ENCODE results near the gene IFRD2. TPM values are rescaled to one million over a fixed set of nuclear protein-coding genes. Genes with fewer than 3 reads are reported as not detected.

IFRD2 gene
- total RNA-seq, 4 donors from 2014 or later, result 63.9 to 96.5 (median 88.4) TPM

GRCh38 chr3:50327129-50327528, 34.9 kb upstream of the IFRD2 start:
- peaks cover 28 to 29% of the 10 kb centered on the region in 2 donors for H3K36me3 ChIP-seq
- intact Hi-C loops (cut with DNase I), result loop anchor here (5.0 kb wide), 1 partner anchor 35 kb away; the partner anchor contains the start of gene IFRD2
- 55 to 87% methylated on average over 4 of the region's 4 CpGs for WGBS, 2 donors

GRCh38 chr3:50326182-50326541, 33.9 kb upstream of the IFRD2 start:
- intact Hi-C loops (cut with DNase I), result loop anchor here (5.0 kb wide), 1 partner anchor 34 kb away; the partner anchor contains the start of gene IFRD2
- DNase-seq, result no peak
- no peak for TF ChIP-seq POLR2A (IDR thresholded peaks at IDR 0.05)
- TF ChIP-seq, protein P1, sequence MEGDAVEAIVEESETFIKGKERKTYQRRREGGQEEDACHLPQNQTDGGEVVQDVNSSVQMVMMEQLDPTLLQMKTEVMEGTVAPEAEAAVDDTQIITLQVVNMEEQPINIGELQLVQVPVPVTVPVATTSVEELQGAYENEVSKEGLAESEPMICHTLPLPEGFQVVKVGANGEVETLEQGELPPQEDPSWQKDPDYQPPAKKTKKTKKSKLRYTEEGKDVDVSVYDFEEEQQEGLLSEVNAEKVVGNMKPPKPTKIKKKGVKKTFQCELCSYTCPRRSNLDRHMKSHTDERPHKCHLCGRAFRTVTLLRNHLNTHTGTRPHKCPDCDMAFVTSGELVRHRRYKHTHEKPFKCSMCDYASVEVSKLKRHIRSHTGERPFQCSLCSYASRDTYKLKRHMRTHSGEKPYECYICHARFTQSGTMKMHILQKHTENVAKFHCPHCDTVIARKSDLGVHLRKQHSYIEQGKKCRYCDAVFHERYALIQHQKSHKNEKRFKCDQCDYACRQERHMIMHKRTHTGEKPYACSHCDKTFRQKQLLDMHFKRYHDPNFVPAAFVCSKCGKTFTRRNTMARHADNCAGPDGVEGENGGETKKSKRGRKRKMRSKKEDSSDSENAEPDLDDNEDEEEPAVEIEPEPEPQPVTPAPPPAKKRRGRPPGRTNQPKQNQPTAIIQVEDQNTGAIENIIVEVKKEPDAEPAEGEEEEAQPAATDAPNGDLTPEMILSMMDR (IDR thresholded peaks at IDR 0.05), result no peak
- Histone ChIP-seq H3K9me3 (no peaks in the 10 kb centered on the region), H3K4me3 (replicated peaks in 1 of 3) (no peak overlapping the region), H3K27me3 (no peaks in the 10 kb centered on the region), H3K4me1 (peaks cover 20 to 33% of the 10 kb centered on the region in 2 donors), H3K27ac (peak overlapping the region in 1 of 3 donors; percentile 98), H3K36me3 (peaks cover 21% of the 10 kb centered on the region in 2 donors)
- WGBS, 2 donors, result 90 to 92% methylated on average over 8 of the region's 8 CpGs

More at GRCh38 chr3:50327129-50327528, 34.9 kb upstream of the IFRD2 start:
- Histone ChIP-seq H3K4me1 (peaks cover 15 to 28% of the 10 kb centered on the region in 2 donors), H3K4me3 (replicated peaks in 1 of 3) (peak overlapping the region in 1 of 3 donors; percentile 97), H3K27ac (peak overlapping the region in 2 of 3 donors; percentile 56 to 77), H3K9me3 (no peaks in the 10 kb centered on the region), H3K27me3 (no peaks in the 10 kb centered on the region)
- no peak for DNase-seq
- TF ChIP-seq, protein P1 (IDR thresholded peaks at IDR 0.05), result no peak
- no peak for TF ChIP-seq POLR2A (IDR thresholded peaks at IDR 0.05)

GRCh38 chr3:50325497-50326181, 33.4 kb upstream of the IFRD2 start:
- TF ChIP-seq, protein P1 (IDR thresholded peaks at IDR 0.05), result no peak
- no peak for TF ChIP-seq POLR2A (IDR thresholded peaks at IDR 0.05)
- peaks cover 15 to 16% of the 10 kb centered on the region in 2 donors for H3K36me3 ChIP-seq
- no peaks in the 10 kb centered on the region for H3K9me3 ChIP-seq
- no peak for DNase-seq
- no peak overlapping the region for H3K4me3 ChIP-seq (replicated peaks in 1 of 3)
- peaks cover 20 to 33% of the 10 kb centered on the region in 2 donors for H3K4me1 ChIP-seq
- H3K27me3 ChIP-seq, result no peaks in the 10 kb centered on the region
- intact Hi-C loops (cut with DNase I), result loop anchor here (5.0 kb wide), 1 partner anchor 33 kb away; the partner anchor contains the start of gene IFRD2
- H3K27ac ChIP-seq, result peak overlapping the region in 1 of 3 donors; percentile 98
- 81 to 87% methylated on average over 10 to 11 of the region's 11 CpGs for WGBS, 2 donors

GRCh38 chr3:50325113-50325480, 32.9 kb upstream of the IFRD2 start:
- Histone ChIP-seq H3K36me3 (peaks cover 10% of the 10 kb centered on the region in 2 donors), H3K9me3 (no peaks in the 10 kb centered on the region), H3K4me3 (replicated peaks in 1 of 3) (no peak overlapping the region), H3K4me1 (peaks cover 25 to 38% of the 10 kb centered on the region in 2 donors), H3K27ac (peak overlapping the region in 2 of 3 donors; percentile 32 to 98), H3K27me3 (no peaks in the 10 kb centered on the region)
- intact Hi-C loops (cut with DNase I), result loop anchor here (5.0 kb wide), 1 partner anchor 33 kb away; the partner anchor contains the start of gene IFRD2
- no peak for DNase-seq
- no peak for TF ChIP-seq POLR2A (IDR thresholded peaks at IDR 0.05)
- 81 to 86% methylated on average over 2 of the region's 2 CpGs for WGBS, 2 donors

DNA sequence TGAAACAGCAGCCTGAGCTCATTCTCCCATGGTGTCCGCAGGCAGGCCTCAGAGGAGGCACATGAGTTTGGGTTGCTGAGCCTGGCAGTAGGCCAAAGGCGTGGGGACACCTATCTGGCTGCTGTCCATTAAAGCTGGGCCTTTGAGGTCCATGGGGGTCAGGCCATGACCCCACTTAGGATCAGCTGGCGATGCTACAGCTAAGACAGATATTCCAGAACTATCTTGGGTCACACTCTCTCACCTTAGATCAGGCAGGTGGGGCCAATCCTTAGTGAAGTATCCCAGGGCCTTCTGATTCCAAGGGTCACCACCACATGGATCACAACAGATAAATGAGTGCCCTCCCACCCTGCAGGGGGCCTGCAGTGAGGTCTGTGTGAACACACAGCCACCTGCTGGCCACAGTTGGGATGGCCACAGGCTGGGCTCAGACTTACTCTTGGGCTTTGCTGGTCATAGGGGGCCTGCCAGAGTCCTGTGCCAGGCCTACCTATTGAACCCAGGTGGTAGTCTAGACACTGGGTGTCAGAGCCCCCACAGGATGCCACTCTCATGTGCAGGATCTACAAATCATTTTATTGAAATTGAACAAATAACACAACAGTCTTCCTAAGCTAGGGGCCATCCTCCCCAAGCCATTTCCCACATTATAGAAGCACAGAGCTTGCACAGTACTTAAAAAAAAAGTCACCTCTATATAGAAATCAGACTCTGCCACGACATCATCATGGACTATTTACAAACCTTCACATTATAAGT, 32.3 kb upstream of the IFRD2 start:
- peak; percentile 68 to 70 for DNase-seq
- no peak for TF ChIP-seq POLR2A (IDR thresholded peaks at IDR 0.05)
- TF ChIP-seq, protein P1 (IDR thresholded peaks at IDR 0.05), result peak; percentile 52 to 87 (median 83)
- peaks cover 4 to 5% of the 10 kb centered on the region in 2 donors for H3K36me3 ChIP-seq
- H3K27ac ChIP-seq, result peak overlapping the region; percentile 22 to 98 (median 32)
- H3K9me3 ChIP-seq, result no peaks in the 10 kb centered on the region
- no peaks in the 10 kb centered on the region for H3K27me3 ChIP-seq
- H3K4me1 ChIP-seq, result peaks cover 30 to 44% of the 10 kb centered on the region in 2 donors
- no peak overlapping the region for H3K4me3 ChIP-seq (replicated peaks in 1 of 3)
- intact Hi-C loops (cut with DNase I), result loop anchor here (5.0 kb wide), 1 partner anchor 32 kb away; the partner anchor contains the start of gene IFRD2
- 50 to 51% methylated on average over 2 to 4 of the region's 4 CpGs for WGBS, 2 donors
